GM18507 (cell line): ENCODE measurements around the gene PLCZ1.

Experiments
- DNase-seq: peaks from one replicate; pipeline ENCODE4 v3.0.0; 2011; ENCODE audit warnings: low read depth; ENCODE audit not compliant: insufficient read length; ENCODE audit errors: extremely low spot score
- FAIRE-seq: peaks from 2 replicates; lab custom pipeline; 2011; peaks lifted over from hg19 to GRCh38; lab: Jason Lieb, UNC

Gene PLCZ1

GRCh38 chr12:18644564-18644963 lies 93.2 kb downstream of the PLCZ1 start:
- no peak for FAIRE-seq
- no peak for DNase-seq

- no peak for FAIRE-seq
Observed at GRCh38 chr12:18643681-18644080, 94.1 kb downstream of the PLCZ1 start.

GRCh38 chr12:18640321-18640955 lies 97.4 kb downstream of the PLCZ1 start:
- DNase-seq (no peak), FAIRE-seq (no peak)

More at GRCh38 chr12:18643681-18644080, 94.1 kb downstream of the PLCZ1 start:
- DNase-seq = no peak

DNA sequence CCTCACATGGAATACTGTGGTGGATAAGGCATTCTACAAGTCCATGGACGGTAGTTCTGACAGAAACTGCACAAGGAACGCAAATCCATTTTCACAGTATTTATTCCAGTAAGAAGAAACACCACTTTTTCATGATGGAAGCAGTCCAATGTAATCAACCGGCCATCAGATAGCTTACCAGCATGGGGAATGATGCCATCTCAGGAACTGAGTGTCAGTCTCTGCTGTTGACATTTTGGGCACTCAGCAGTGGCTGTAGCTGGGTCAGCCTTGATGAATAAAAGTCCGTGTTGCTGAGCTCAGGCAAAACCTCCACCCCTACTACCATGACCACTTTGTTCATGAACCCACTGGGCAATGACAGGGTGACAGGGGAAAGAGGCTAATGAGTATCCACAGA lies 103.4 kb downstream of the PLCZ1 start:
- FAIRE-seq (no peak), DNase-seq (no peak)
